Hepatocyte (in vitro differentiated cells): Measurements from ENCODE around the gene FGD2.

Source experiments
- EZH2 ChIP-seq: fragments of 200-600 bp; sonication (generic); IDR thresholded peaks from 2 replicates; pipeline ENCODE4 v1.6.1; 2016; ENCODE audit warnings: antibody characterized with exemption, mild to moderate bottlenecking, borderline replicate concordance
- TF ChIP-seq, protein P1 (sequence below): fragments of 200-600 bp; sonication (generic); IDR thresholded peaks from 2 replicates; pipeline ENCODE4 v1.5.1; 2016; ENCODE audit warnings: antibody characterized with exemption, mild to moderate bottlenecking; ENCODE audit not compliant: poor library complexity

DNA sequence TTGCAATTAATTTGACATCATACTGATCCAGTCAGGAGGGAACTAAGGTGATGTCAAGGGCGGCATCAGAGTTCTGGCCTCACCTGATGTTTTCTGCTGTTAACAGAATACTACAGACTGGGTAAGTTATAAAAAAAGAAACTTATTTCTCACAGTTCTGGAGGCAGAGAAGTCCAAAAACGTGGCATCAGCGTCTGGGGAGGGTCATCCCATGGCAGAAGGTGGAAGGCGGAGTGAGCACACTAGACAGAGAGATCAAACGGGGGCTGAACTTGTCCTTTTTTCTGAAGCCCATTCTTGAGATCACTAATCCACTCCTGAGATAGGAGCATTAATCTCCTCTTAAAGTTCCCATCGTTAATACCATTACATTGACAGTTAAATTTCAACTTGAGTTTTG, 16.2 kb upstream of the FGD2 start:
- no peak for TF ChIP-seq EZH2
- TF ChIP-seq, protein P1, sequence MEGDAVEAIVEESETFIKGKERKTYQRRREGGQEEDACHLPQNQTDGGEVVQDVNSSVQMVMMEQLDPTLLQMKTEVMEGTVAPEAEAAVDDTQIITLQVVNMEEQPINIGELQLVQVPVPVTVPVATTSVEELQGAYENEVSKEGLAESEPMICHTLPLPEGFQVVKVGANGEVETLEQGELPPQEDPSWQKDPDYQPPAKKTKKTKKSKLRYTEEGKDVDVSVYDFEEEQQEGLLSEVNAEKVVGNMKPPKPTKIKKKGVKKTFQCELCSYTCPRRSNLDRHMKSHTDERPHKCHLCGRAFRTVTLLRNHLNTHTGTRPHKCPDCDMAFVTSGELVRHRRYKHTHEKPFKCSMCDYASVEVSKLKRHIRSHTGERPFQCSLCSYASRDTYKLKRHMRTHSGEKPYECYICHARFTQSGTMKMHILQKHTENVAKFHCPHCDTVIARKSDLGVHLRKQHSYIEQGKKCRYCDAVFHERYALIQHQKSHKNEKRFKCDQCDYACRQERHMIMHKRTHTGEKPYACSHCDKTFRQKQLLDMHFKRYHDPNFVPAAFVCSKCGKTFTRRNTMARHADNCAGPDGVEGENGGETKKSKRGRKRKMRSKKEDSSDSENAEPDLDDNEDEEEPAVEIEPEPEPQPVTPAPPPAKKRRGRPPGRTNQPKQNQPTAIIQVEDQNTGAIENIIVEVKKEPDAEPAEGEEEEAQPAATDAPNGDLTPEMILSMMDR, result no peak
